ENCODE measurements around the gene QKI.

- TF ChIP-seq POLR2A (IDR thresholded peaks at IDR 0.05): no peak
- TF ChIP-seq CTCF (IDR thresholded peaks at IDR 0.05): no peak
- TF ChIP-seq POLR2AphosphoS5 (IDR thresholded peaks at IDR 0.05): no peak
Observed at GRCh38 chr6:163573503-163574179, 159.1 kb downstream of the QKI start.

Data from breast epithelium (tissue), 3 donors.